OCI-LY1 (cell line): Measurements from ENCODE around the gene PSMG4.

Experiments used
- H2AFZ ChIP-seq: fragments of 200-600 bp; sonication (generic), shearing (Covaris generic); 2 replicates; pipeline ENCODE4 v1.6.0; 2014; ENCODE audit warnings: antibody characterized with exemption, mild to moderate bottlenecking, low read length
- H3F3A ChIP-seq: fragments of 200-600 bp; sonication (generic), shearing (Covaris generic); 2 replicates; pipeline ENCODE4 v1.6.0; 2014; ENCODE audit warnings: mild to moderate bottlenecking, antibody characterized with exemption, low read length, moderate library complexity; ENCODE audit not compliant: insufficient read depth
- H3K27ac ChIP-seq: fragments of 200-600 bp; sonication (generic); 2 replicates; pipeline ENCODE4 v1.5.1; 2014; ENCODE audit warnings: low read length, mixed run types, mild to moderate bottlenecking, low read depth; ENCODE audit not compliant: poor library complexity, severe bottlenecking
- H3K27me3 ChIP-seq: fragments of 200-600 bp; sonication (generic); 2 replicates; pipeline ENCODE4 v1.6.0; 2014; ENCODE audit warnings: antibody characterized with exemption, mild to moderate bottlenecking, low read length, moderate library complexity; ENCODE audit not compliant: insufficient read depth
- H3K36me3 ChIP-seq: fragments of 200-600 bp; sonication (generic); 2 replicates; pipeline ENCODE4 v1.6.1; 2014; ENCODE audit warnings: mild to moderate bottlenecking, antibody characterized with exemption, low read length, moderate library complexity, mixed read lengths; ENCODE audit not compliant: insufficient read depth
- H3K4me1 ChIP-seq: fragments of 200-600 bp; sonication (generic); 2 replicates; pipeline ENCODE4 v1.5.1; 2014; ENCODE audit warnings: mild to moderate bottlenecking, low read length, moderate library complexity; ENCODE audit not compliant: insufficient read depth, severe bottlenecking
- H3K4me2 ChIP-seq: fragments of 200-600 bp; sonication (generic), shearing (Covaris generic); 2 replicates; pipeline ENCODE4 v1.6.1; 2014; ENCODE audit warnings: low read length
- H3K4me3 ChIP-seq: fragments of 200-600 bp; sonication (generic); 2 replicates; pipeline ENCODE4 v1.5.1; 2014; ENCODE audit warnings: low read length, low read depth, mild to moderate bottlenecking, mixed read lengths; ENCODE audit not compliant: poor library complexity, severe bottlenecking
- H3K79me2 ChIP-seq: fragments of 200-600 bp; shearing (Covaris generic); 2 replicates; pipeline ENCODE4 v1.6.1; 2016; ENCODE audit warnings: mixed run types, low read length, mixed read lengths; ENCODE audit not compliant: insufficient read depth
- H3K9ac ChIP-seq: fragments of 200-600 bp; sonication (generic), shearing (Covaris generic); 2 replicates; pipeline ENCODE4 v1.6.1; 2014; ENCODE audit warnings: mild to moderate bottlenecking, low read length, mixed read lengths
- H3K9me2 ChIP-seq: fragments of 200-600 bp; sonication (generic), shearing (Covaris generic); 2 replicates; pipeline ENCODE4 v1.6.1; 2014; ENCODE audit warnings: low read depth, mild to moderate bottlenecking, low read length, mixed read lengths
- H3K9me3 ChIP-seq: fragments of 200-600 bp; shearing (Covaris generic); 2 replicates; pipeline ENCODE4 v1.6.1; 2014; ENCODE audit warnings: low read length, mixed read lengths
- H4K20me1 ChIP-seq: fragments of 200-600 bp; sonication (generic), shearing (Covaris generic); 2 replicates; pipeline ENCODE4 v1.6.0; 2016; ENCODE audit warnings: mild to moderate bottlenecking, low read length; ENCODE audit not compliant: insufficient read depth
- CTCF ChIP-seq: fragments of 200-600 bp; sonication (generic), shearing (Covaris generic); IDR thresholded peaks from 2 replicates; pipeline ENCODE4 v1.5.1; 2017; ENCODE audit warnings: mild to moderate bottlenecking, antibody characterized with exemption, low read length, moderate library complexity, mixed read lengths
- EZH2 ChIP-seq: fragments of 200-600 bp; sonication (generic), shearing (Covaris generic); IDR thresholded peaks from 2 replicates; pipeline ENCODE4 v1.8.0; 2017; ENCODE audit warnings: borderline replicate concordance, mixed run types, mild to moderate bottlenecking, antibody characterized with exemption, low read length, moderate library complexity, mixed read lengths

The PSMG4 gene

GRCh38 chr6:3281631-3282475 is 23.1 kb downstream of the PSMG4 start:
- H3F3A ChIP-seq: no peaks in the 10 kb centered on the region

GRCh38 chr6:3282476-3283236 is 23.9 kb downstream of the PSMG4 start:
- no peaks in the 10 kb centered on the region for H3K9me3 ChIP-seq
- no peak overlapping the region for H2AFZ ChIP-seq
- no peaks in the 10 kb centered on the region for H3K4me1 ChIP-seq
- no peaks in the 10 kb centered on the region for H4K20me1 ChIP-seq
- no peak overlapping the region for H3K4me3 ChIP-seq
- H3K27me3 ChIP-seq: no peaks in the 10 kb centered on the region
- no peaks in the 10 kb centered on the region for H3K79me2 ChIP-seq
- H3K9me2 ChIP-seq: no peaks in the 10 kb centered on the region
- no peak overlapping the region for H3K27ac ChIP-seq
- H3K4me2 ChIP-seq: no peak overlapping the region
- TF ChIP-seq EZH2: no peak
- TF ChIP-seq CTCF: no peak
- H3F3A ChIP-seq: no peaks in the 10 kb centered on the region
- H3K36me3 ChIP-seq: no peaks in the 10 kb centered on the region; the same call in 1 of the 2 replicates
- H3K9ac ChIP-seq: no peak overlapping the region

More at GRCh38 chr6:3281631-3282475, 23.1 kb downstream of the PSMG4 start:
- TF ChIP-seq EZH2 (no peak), CTCF (no peak)
- H3K36me3 ChIP-seq: no peaks in the 10 kb centered on the region; the same call in 1 of the 2 replicates
- H3K9ac ChIP-seq: no peak overlapping the region
- no peak overlapping the region for H3K4me2 ChIP-seq
- H3K79me2 ChIP-seq: no peaks in the 10 kb centered on the region
- H3K9me3 ChIP-seq: no peaks in the 10 kb centered on the region
- H3K4me1 ChIP-seq: no peaks in the 10 kb centered on the region
- H3K27me3 ChIP-seq: no peaks in the 10 kb centered on the region
- H2AFZ ChIP-seq: no peak overlapping the region
- H4K20me1 ChIP-seq: no peaks in the 10 kb centered on the region
- no peak overlapping the region for H3K4me3 ChIP-seq
- H3K27ac ChIP-seq: no peak overlapping the region
- H3K9me2 ChIP-seq: no peaks in the 10 kb centered on the region

- Histone ChIP-seq H3K79me2 (no peaks in the 10 kb centered on the region), H3K4me2 (no peak overlapping the region), H3K36me3 (no peaks in the 10 kb centered on the region; the same call in 1 of the 2 replicates), H3K27ac (no peak overlapping the region), H4K20me1 (no peaks in the 10 kb centered on the region), H3F3A (no peaks in the 10 kb centered on the region), H3K9me3 (no peaks in the 10 kb centered on the region), H3K27me3 (no peaks in the 10 kb centered on the region), H3K9ac (no peak overlapping the region), H3K4me3 (no peak overlapping the region), H2AFZ (no peak overlapping the region), H3K9me2 (no peaks in the 10 kb centered on the region), H3K4me1 (no peaks in the 10 kb centered on the region)
- no peak for TF ChIP-seq EZH2
- no peak for TF ChIP-seq CTCF
Observed at GRCh38 chr6:3283241-3283640, 24.5 kb downstream of the PSMG4 start.
